Urothelium cell line (cell line): Measurements from ENCODE around the gene MFSD2B.
"Not testable (repeated sequence)": the region's sequence is repeated elsewhere in the genome, so short reads cannot be mapped to it uniquely, and the experiment has no call there.

Experiments
- DNase-seq: peaks from one replicate; pipeline ENCODE4 v3.0.0; 2011; ENCODE audit warnings: low spot score, mixed read lengths
- FAIRE-seq: peaks from 2 replicates; lab custom pipeline; 2011; peaks lifted over from hg19 to GRCh38; lab: Jason Lieb, UNC

The MFSD2B gene

GRCh38 chr2:24009680-24010476 lies at the start of gene MFSD2B:
Gene MFSD2B, plus strand, starts transcription at chr2:24010085. Its CDS starts 12 bp downstream, at chr2:24010097.
- no peak for FAIRE-seq
- no peak for DNase-seq

GRCh38 chr2:23967846-23968245 lies 42.0 kb upstream of the MFSD2B start:
- FAIRE-seq: no peak
- no peak for DNase-seq

- DNase-seq (no peak), FAIRE-seq (no peak)
These were observed 33.0 kb upstream of the MFSD2B start for GRCh38 chr2:23976883-23977282.

GRCh38 chr2:23988371-23988770 lies 21.5 kb upstream of the MFSD2B start:
- FAIRE-seq (no peak), DNase-seq (no peak)

GRCh38 chr2:23992931-23993330 lies 17.0 kb upstream of the MFSD2B start:
- FAIRE-seq (no peak), DNase-seq (no peak)

GRCh38 chr2:23993736-23994269 lies 16.1 kb upstream of the MFSD2B start:
- DNase-seq (no peak), FAIRE-seq (no peak)

- FAIRE-seq (no peak), DNase-seq (no peak)
These were observed 15.3 kb upstream of the MFSD2B start for GRCh38 chr2:23994567-23994966.

GRCh38 chr2:24007693-24008092 lies 2.2 kb upstream of the MFSD2B start:
- DNase-seq (no peak), FAIRE-seq (no peak)

GRCh38 chr2:24008672-24009366 lies 1.1 kb upstream of the MFSD2B start:
- FAIRE-seq (no peak), DNase-seq (no peak)

GRCh38 chr2:24009367-24009679 lies 562 bp upstream of the MFSD2B start:
- no peak for FAIRE-seq

GRCh38 chr2:24010477-24011249 lies 778 bp downstream of the MFSD2B start:
- FAIRE-seq: no peak

More at GRCh38 chr2:24009367-24009679, 562 bp upstream of the MFSD2B start:
- DNase-seq: no peak

GRCh38 chr2:24011250-24012104 lies 1.6 kb downstream of the MFSD2B start:
- DNase-seq (no peak), FAIRE-seq (no peak)

More at GRCh38 chr2:24010477-24011249, 778 bp downstream of the MFSD2B start:
- no peak for DNase-seq

GRCh38 chr2:24012521-24013188 lies 2.8 kb downstream of the MFSD2B start:
- FAIRE-seq (no peak), DNase-seq (no peak)

- not testable (repeated sequence) for DNase-seq, FAIRE-seq
These were observed 5.0 kb downstream of the MFSD2B start for GRCh38 chr2:24014902-24015301.

- FAIRE-seq: peak; percentile 23
- DNase-seq: peak; percentile 68
These were observed 5.9 kb downstream of the MFSD2B start for GRCh38 chr2:24015562-24016375.

- FAIRE-seq (no peak), DNase-seq (no peak)
These were observed 6.5 kb downstream of the MFSD2B start for GRCh38 chr2:24016376-24016761.

- FAIRE-seq: no peak
- no peak for DNase-seq
These were observed 7.2 kb downstream of the MFSD2B start for GRCh38 chr2:24016853-24017703.

GRCh38 chr2:24017711-24018110 lies 7.8 kb downstream of the MFSD2B start:
- DNase-seq: no peak
- no peak for FAIRE-seq
